Measurements from ENCODE around the gene ZNF778.

The ZNF778 gene

DNA sequence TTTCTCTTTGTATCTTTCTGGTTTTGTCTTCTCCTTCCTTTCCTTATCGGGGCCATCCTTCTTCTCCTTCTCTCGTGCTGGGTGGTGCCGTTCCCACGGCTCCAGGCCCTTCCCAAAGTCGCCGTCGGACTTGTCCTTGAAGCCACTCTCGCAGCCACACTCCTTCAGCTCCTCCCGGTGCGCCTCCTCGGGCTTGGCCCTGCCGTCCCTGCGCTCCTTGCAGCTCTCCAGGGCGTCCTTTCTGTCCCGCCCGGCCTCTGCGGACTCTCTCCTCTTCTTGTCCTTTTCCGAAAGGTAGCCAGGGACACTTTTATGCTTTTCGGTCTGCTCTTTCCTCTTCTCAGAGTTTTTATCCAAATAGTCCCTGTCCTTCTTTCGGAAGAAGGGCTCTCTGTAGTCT lies 65.9 kb downstream of the ZNF778 start:
- TF ChIP-seq, protein P1, sequence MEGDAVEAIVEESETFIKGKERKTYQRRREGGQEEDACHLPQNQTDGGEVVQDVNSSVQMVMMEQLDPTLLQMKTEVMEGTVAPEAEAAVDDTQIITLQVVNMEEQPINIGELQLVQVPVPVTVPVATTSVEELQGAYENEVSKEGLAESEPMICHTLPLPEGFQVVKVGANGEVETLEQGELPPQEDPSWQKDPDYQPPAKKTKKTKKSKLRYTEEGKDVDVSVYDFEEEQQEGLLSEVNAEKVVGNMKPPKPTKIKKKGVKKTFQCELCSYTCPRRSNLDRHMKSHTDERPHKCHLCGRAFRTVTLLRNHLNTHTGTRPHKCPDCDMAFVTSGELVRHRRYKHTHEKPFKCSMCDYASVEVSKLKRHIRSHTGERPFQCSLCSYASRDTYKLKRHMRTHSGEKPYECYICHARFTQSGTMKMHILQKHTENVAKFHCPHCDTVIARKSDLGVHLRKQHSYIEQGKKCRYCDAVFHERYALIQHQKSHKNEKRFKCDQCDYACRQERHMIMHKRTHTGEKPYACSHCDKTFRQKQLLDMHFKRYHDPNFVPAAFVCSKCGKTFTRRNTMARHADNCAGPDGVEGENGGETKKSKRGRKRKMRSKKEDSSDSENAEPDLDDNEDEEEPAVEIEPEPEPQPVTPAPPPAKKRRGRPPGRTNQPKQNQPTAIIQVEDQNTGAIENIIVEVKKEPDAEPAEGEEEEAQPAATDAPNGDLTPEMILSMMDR (IDR thresholded peaks at IDR 0.05; ENCODE audit: extremely low read depth, missing control alignments): no peak
- DNase-seq (ENCODE audit: low spot score): no peak

DNA sequence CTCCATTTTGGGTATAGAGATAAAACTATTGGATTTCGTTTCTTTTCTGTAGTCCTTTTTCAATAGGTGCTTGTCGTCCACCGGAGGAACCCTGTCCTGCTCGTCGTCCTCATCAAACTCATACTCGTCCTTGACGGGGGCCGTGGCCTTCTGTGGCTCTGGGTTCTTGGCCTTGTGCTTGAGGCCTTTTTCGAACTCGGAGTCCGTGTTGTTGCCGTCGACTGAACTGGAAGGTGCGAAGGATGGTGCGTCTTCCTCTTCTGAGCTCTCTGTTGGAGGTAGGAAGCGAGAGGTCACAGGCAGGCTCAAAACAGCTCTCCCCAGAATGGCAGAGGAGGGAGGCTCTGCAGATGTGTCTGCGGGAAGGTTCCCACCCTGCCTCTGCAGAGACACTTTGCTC lies 67.9 kb downstream of the ZNF778 start:
- no peak for DNase-seq (ENCODE audit: low spot score)
- TF ChIP-seq, protein P1 (IDR thresholded peaks at IDR 0.05; ENCODE audit: extremely low read depth, missing control alignments): no peak

DNA sequence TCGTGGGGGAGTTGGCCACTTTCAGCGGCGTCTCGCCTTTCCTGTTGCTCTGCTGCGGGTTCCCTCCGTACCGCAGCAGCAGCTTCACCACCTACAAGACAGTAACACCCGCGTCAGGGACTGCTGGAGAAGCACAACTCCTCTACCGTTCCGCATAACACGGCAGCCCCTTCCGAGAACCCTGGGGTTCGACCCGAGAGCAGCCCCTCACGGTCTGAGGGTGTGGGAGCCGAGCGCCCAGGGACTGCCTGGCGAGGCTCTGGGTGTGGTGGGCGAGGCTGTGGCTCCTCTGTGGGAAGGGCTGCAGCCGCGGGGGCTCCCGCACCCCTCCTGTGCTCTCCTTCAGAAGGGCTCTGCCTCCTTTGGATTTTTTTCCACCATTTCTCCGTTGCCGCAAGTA lies 68.6 kb downstream of the ZNF778 start:
- DNase-seq (ENCODE audit: low spot score): no peak

More for the DNA sequence above, 68.6 kb downstream of the ZNF778 start:
- TF ChIP-seq, protein P1 (IDR thresholded peaks at IDR 0.05; ENCODE audit: extremely low read depth, missing control alignments): no peak

All from GM20000 (cell line).